Liver (tissue), 2 donors: ENCODE results near the gene NADK.
"Not testable (repeated sequence)": the region's sequence is repeated elsewhere in the genome, so short reads cannot be mapped to it uniquely, and the experiment has no call there.

Source experiments
- GABPA ChIP-seq, 2 donors: IDR thresholded peaks in 1 of 2; conservative IDR thresholded peaks in 1 of 2; 2 replicates each; pipeline ENCODE4 v1.6.1; 2016; ENCODE audit warnings: antibody characterized with exemption in 2 of 2, mild to moderate bottlenecking in 1 of 2, moderate library complexity in 1 of 2
- TF ChIP-seq, protein P1 (sequence below): IDR thresholded peaks from 2 replicates; pipeline ENCODE4 v1.6.1; 2016; ENCODE audit warnings: antibody characterized with exemption
- donor health status: healthy.

- TF ChIP-seq, protein P1, sequence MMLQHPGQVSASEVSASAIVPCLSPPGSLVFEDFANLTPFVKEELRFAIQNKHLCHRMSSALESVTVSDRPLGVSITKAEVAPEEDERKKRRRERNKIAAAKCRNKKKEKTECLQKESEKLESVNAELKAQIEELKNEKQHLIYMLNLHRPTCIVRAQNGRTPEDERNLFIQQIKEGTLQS, result not testable (repeated sequence)
- TF ChIP-seq GABPA (IDR thresholded peaks at IDR 0.05 in 1 of 2, conservative IDR thresholded peaks at IDR 0.05 in 1 of 2), result not testable (repeated sequence)
Observed at GRCh38 chr1:1726088-1726487, 52.2 kb downstream of the NADK start.
